Stomach (tissue), 4 donors: ENCODE measurements around the gene HOMER3.

ENCODE experiments used
- EP300 ChIP-seq: sonication (generic); formaldehyde crosslinking; IDR thresholded peaks from one replicate; pipeline ENCODE4 v1.6.1; 2017; ENCODE audit warnings: antibody characterized with exemption
- POLR2A ChIP-seq, 4 donors: fragments of 450-650 bp; IDR thresholded peaks; one replicate each; pipeline ENCODE4 v1.6.1; 2016; ENCODE audit warnings: antibody characterized with exemption in 4 of 4, control low read depth in 2 of 4, mild to moderate bottlenecking in 1 of 4, moderate library complexity in 1 of 4
- POLR2AphosphoS5 ChIP-seq, 3 donors: sonication (generic); formaldehyde crosslinking; IDR thresholded peaks; one replicate each; pipeline ENCODE4 v1.6.1; 2016; ENCODE audit warnings: antibody characterized with exemption in 3 of 3
- TF ChIP-seq, protein P1 (sequence below), 7 experiments: fragments of 450-650 bp in 4 of 7; fragments of 200-600 bp in 3 of 7; sonication (generic) in 3 of 7; IDR thresholded peaks; one replicate each; pipeline ENCODE4 v1.5.1; 2016 to 2019; ENCODE audit warnings: antibody characterized with exemption in 7 of 7, control low read depth in 2 of 7, mild to moderate bottlenecking in 1 of 7

DNA sequence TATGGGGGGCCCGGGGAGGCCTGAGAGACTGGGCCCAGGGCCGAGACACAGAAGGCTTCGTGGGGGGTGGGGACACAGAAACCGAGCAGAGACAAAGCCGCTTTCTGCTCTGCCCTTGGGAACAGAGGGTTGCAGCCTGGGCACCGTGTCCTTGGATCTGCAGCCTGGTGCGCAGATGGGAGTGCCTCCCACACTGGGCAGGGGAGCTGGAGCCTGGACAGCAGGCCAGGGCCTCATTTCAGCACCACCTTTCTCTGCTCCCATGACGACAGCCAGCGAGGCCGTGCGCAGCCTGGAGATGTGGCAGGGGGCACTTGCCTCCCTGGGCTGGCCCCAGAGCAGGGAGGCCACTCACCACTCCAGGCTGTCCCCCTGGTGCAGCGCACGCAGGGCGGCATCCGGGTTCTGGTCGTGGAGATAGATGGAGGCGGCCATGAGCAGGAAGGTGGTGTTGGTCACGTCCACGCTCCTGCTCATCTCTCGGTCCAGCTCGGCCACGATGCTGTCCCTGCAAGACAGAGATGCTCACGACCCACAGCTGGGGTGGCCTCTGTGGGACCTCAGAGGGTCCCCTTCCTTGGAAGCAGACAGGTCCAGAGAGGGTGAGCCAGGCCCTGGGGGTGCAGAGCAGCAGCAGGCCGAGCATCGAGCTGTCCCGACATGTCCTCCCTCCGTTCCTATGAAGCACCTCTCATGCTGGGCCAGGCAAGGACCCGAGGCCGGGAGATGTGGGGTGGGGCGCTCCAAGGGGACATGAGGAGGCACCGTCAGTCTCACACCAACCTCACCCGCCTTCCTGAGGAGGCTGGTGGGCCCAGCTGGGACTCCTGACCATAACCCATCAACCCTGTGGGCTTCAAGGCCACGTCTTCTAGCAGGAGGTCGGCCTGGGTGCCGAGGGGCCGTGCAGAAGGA lies 34.2 kb downstream of the HOMER3 start:
- TF ChIP-seq, protein P1, sequence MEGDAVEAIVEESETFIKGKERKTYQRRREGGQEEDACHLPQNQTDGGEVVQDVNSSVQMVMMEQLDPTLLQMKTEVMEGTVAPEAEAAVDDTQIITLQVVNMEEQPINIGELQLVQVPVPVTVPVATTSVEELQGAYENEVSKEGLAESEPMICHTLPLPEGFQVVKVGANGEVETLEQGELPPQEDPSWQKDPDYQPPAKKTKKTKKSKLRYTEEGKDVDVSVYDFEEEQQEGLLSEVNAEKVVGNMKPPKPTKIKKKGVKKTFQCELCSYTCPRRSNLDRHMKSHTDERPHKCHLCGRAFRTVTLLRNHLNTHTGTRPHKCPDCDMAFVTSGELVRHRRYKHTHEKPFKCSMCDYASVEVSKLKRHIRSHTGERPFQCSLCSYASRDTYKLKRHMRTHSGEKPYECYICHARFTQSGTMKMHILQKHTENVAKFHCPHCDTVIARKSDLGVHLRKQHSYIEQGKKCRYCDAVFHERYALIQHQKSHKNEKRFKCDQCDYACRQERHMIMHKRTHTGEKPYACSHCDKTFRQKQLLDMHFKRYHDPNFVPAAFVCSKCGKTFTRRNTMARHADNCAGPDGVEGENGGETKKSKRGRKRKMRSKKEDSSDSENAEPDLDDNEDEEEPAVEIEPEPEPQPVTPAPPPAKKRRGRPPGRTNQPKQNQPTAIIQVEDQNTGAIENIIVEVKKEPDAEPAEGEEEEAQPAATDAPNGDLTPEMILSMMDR (IDR thresholded peaks at IDR 0.05): no peak
- no peak for TF ChIP-seq POLR2A (IDR thresholded peaks at IDR 0.05)
- TF ChIP-seq POLR2AphosphoS5 (IDR thresholded peaks at IDR 0.05): no peak
- no peak for TF ChIP-seq EP300
